Adipose tissue (tissue), 3 donors: ENCODE results near the gene IAH1. TPM values are rescaled to one million over a fixed set of nuclear protein-coding genes. Genes with fewer than 3 reads are reported as not detected.
"Not testable (repeated sequence)": the region's sequence is repeated elsewhere in the genome, so short reads cannot be mapped to it uniquely, and the experiment has no call there.

Source experiments
- H3K27ac ChIP-seq: one replicate; pipeline ENCODE4 v1.5.1; 2013; ENCODE audit warnings: low read depth, low read length
- WGBS, 3 donors: extraction: QIAGEN DNeasy Blood & Tissue Kit; methylation state at CpG; one replicate each; pipeline ENCODE4 v1.1.7; 2013; 5-methylcytosine and 5-hydroxymethylcytosine counted together
- polyA plus RNA-seq, 3 donors: library from polyadenylated mRNA; stranded (reverse); fragments of 200-250 nt; gene quantifications; one replicate each; pipeline ENCODE4 v1.2.3, GENCODE V29; 2013
- donor health status: healthy with polysubstance abuse.
- donor health status: Bipolar disorder and iron deficiency.
- donor health status: healthy.

The IAH1 gene
- polyA plus RNA-seq, 3 donors: 32.0 to 64.8 (median 64.1) TPM

DNA sequence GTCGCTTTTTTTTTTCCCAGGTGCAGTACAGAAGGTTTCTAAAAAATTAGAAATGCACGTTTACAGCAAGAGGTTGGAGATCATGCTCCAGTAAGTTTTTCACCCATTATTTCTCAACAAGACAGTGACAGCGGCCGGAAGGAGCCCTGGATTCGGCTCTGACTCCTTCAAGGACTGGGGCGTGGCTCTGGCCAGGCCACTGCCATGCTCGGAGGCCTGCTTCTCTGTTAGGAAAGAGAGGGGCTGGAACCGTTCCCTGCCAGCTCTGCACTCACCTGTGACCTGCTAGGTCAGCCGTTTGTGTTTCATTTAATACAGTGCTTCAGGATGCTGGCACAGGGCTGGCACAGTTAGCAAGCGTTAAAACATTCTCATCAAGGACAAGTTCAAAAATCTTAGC lies 6.7 kb upstream of the IAH1 start:
- no peak overlapping the region for H3K27ac ChIP-seq
- WGBS, 3 donors: 49 to 85% (median 78%) methylated on average over 10 of the region's 10 CpGs

DNA sequence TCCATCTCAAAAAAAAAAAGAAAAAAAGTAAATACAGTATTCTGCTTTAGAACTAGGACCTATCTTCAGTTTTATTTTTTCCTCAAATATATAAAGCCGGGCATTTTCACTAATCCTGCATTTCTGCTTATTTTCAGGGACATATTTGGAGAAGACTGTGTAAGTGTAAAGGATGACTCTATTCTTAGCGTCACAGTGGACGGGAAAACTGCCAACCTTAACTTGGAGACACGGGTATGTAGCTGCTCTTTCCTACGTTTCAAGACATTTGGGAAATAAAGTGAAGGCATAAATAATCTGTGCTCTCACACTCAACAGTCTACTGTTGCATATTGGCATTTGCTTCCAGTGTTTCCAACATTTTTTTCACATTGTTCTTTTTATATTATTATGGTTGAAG lies 3.1 kb upstream of the IAH1 start:
- no peak overlapping the region for H3K27ac ChIP-seq
- WGBS, 3 donors: 85 to 94% (median 94%) methylated on average over 5 of the region's 5 CpGs

DNA sequence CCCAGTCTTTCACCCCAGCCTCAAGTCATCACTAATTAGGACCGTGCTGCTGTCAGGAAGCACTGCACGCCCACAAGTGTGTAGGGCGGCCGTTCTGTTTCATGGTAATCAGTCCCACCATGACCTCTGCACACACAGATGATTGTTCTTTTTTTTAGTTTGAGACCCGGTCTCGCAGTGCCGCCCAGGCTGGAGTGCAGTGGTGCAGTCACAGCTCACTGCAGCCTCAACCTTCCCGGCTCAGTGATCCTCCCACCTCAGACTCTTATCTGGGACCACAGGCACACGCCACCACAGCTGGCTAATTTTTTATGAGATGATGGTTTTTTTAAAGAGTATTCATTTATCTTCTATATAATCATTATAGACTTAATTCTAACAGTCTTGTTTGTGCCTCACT lies 1.8 kb upstream of the IAH1 start:
- WGBS, 3 donors: 94 to 97% (median 95%) methylated on average over 9 of the region's 9 CpGs
- no peak overlapping the region for H3K27ac ChIP-seq

DNA sequence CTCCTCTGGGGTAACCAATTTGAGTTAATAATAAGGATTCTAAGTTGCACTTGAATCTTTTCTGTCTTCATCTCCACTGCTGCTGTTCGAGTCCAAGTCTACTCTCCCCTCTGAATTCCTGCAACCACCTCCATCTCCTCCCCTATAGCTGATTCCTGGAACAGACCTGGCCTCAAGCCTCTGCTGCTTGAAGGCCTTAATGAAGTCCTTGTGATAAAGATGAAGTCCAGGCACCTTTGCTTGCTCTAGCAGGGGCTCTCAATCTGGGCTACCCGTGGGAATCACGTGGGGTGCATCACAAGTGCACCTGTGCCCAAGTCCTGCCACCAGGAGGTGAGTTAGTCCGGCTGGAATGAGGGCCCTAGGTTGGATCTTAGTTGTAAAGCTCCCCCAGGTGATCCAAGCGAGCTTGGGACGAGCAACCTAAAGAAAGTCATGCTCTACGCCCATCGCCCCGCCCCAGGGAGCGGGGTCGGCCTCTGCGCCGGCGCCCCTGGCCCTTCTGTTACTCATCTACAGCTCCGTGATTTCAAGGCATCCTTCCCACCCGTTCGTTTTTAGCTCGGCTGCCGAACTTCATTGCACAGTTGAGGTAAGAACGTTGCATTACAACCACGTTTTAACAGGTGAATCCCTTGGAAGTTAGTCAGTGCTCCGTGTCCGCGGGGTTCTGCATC lies 905 bp upstream of the IAH1 start:
- H3K27ac ChIP-seq: no peak overlapping the region
- 14 to 51% (median 43%) methylated on average over 24 of the region's 24 CpGs for WGBS, 3 donors

DNA sequence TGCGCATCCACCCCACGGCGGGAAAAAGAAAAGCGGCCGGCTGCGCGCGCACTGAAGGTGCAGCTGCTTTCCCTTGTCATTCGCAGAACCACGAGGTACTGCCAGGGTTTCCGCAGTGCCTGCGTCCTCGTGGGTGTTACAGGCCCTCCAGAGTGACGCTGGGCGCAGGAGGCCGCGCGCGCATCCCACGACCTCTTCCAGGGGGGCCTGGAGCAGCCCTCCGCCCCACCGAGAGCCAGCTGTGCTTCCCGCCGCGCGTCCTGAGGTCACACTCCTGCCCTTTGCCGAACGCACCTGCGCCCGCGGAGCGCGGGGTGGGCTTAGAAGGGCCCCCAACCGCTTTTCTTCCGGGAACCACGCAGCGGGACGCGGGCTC lies 378 bp upstream of the IAH1 start:
- WGBS, 3 donors: 3 to 9% (median 7%) methylated on average over 35 to 39 of the region's 39 CpGs

DNA sequence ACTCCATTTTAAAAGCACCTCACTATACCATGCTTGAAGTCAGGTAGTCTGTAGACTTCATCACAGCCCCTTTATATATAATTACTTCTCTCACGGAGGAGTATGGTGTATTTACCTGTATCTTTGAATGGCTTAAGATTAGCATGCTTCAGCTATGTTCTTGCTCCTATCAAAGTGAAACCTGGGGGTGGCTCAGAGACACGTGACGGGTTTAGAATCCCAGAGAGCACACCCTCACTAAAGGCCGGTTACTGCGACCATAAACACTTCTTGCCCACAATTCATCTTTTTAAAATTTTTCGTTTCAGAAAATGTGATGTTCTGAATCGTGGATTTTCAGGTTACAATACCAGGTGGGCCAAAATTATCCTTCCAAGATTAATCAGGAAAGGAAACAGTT lies 3.6 kb downstream of the IAH1 start:
- 85 to 90% (median 85%) methylated on average over 7 of the region's 7 CpGs for WGBS, 3 donors
- H3K27ac ChIP-seq: no peak overlapping the region

More for the DNA sequence above, 378 bp upstream of the IAH1 start:
- H3K27ac ChIP-seq: no peak overlapping the region

DNA sequence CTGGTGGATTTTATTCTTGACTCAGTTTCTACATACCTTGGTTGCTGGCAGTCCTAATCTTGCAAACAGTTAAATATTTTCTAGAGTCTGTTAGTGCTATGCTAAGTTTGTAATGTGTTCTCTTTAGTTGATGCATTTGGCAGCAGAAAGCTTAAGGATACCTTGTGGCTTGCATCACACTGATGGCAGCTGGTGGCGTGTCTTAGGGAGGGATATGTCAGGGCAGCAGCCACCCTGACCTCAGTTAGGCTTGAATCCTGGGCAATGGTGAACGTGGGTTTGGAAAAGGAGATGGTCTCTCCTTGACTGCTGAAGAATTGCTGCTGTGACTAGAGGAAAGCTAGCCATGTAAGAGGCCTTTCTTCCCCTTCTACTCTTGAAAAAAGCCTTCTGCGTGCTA lies 4.2 kb downstream of the IAH1 start:
- no peak overlapping the region for H3K27ac ChIP-seq
- 82 to 89% (median 85%) methylated on average over 3 of the region's 3 CpGs for WGBS, 3 donors

DNA sequence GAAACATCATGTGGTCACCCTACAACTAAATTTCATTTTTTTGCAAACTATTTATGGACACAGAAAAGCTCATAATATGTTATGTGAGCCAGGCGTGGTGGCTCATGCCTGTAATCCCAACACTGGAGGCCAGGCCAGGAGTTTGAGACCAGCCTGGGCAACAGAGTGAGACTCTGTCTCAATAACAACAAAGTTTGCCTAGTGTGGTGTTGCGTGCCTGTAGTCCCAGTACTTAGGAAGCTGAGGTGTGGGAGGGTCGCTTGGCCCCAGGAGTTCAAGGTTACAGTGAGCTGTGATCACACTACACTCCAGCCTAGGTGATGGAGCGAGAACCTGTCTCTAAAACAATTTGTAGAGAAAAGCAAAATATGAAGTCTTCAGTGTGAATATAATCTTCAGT lies 5.8 kb downstream of the IAH1 start:
- 95 to 97% (median 97%) methylated on average over 4 of the region's 4 CpGs for WGBS, 3 donors
- H3K27ac ChIP-seq: no peak overlapping the region

DNA sequence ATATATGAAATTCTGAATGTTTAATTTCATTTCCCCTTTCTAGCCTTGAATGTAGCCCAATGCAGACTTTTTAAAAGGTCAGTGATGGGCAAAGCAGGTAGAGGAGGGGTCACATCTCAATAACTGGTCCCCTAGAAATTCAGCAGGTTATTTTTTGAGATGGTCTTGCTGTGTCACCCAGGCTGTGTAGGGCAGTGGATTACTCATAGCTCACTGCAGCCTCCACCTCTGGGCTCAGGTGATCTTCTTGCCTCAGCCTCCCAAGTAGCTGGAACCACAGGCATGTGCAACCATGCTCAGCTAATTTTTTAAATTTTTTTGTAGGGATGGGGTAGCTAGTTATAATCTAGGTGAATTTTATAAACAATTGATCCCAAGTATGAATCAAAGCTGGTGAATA lies 8.8 kb downstream of the IAH1 start:
- H3K27ac ChIP-seq: no peak overlapping the region

DNA sequence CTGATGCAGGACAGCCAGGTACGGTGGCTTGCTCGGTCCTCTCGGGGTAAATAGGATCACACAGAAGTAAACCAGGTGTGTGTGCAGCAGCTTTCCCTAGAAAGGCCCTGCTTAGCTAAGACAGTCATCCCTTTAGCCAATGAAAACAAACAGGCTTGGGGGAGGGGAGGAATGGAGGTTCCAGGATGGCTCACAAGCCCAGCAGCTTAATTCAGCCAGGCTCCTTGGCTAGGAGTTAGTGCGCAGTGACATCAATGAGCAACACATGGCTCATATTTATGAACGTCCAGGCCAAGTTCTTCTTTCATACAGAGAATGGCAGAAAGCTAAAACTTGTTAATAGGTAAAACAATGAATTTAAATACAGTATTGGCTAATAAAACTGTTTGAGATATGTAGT lies 10.2 kb downstream of the IAH1 start:
- WGBS, 3 donors: 81 to 88% (median 84%) methylated on average over 5 of the region's 5 CpGs
- no peak overlapping the region for H3K27ac ChIP-seq

DNA sequence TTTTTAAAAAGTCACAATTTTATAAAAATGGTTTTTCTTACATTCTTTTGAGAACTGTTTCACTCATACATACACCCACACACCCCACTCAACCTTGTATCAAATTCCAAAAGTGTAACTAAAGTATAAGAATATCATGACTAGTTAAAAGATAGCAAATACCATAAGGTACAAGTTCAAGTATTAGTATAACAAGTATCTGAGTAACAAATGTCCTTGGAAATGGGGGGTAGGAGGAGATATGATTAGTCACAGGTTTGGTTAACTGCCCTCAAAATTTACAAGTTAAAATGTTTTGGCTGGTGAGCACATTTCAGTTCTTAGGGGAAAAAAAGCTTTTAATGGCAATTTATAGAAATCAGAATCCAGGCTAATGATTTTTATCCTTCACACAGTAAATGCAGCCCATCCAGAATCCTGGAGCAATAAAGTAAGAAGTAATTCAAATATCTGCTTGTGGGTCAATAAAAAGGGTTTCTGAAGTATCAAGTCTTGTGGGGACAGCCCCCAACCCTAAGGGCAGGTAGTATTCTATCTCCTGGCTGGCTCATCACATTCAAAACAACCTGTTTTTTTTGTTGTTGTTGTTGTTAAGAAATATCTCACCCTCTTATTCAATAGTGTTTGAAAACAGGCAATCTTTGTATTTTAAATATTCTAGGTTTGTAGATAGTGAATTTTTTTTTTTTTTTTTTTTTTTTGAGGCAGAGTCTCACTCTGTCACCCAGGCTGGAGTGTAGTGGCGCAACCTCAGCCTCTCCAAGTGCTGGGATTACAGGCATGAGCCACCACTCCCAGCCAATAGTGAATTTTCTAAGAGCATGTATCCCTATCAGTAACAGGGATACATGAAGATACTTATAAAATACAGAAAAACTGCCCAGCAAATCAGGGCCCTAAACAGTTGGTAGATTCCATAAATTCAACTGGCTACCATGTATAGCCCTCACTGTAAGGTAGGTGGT lies 14.5 kb downstream of the IAH1 start:
- WGBS, 3 donors: 95 to 100% (median 100%) methylated on average over 1 of the region's 1 CpG
- H3K27ac ChIP-seq: no peak overlapping the region

DNA sequence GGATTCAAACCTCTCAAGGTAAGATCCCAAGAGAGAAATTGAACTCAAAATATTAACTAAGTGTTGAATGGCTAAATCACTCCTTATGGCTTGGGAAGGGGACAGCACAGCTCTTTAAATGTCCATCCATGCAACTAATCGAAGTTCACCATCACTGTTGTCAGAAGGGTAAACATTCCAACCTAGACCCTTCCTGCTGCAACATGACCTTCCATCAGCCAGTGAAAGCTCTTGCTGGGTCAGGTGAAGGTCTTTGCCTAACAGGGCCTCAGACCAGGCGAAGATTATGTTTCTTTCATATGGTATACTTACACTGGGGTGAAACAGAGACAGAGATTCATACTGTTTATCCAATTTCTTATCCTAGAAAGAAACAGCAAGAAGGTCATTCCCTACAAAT lies 16.4 kb downstream of the IAH1 start:
- H3K27ac ChIP-seq: no peak overlapping the region
- 71 to 94% (median 89%) methylated on average over 2 of the region's 2 CpGs for WGBS, 3 donors

DNA sequence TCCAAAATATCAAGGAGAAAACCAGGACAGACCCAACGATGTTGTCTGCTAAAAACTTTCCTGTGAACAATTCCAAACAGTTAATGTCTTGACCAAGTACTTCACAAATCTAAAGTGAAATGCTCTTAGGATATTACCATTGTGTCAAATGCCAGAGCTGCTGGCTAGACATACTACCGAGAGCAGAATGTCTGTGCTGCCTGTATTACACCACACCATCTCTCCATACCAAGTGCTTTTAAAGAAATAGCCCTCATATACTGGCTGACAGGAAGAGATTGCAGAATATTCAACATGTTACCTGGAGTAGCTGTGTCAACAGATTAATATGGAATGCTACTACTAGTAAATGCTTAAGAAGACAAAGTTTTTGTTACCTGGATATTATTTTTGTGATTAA lies 18.6 kb downstream of the IAH1 start:
- WGBS, 3 donors: 52 to 69% (median 63%) methylated on average over 2 of the region's 2 CpGs
- H3K27ac ChIP-seq: no peak overlapping the region

DNA sequence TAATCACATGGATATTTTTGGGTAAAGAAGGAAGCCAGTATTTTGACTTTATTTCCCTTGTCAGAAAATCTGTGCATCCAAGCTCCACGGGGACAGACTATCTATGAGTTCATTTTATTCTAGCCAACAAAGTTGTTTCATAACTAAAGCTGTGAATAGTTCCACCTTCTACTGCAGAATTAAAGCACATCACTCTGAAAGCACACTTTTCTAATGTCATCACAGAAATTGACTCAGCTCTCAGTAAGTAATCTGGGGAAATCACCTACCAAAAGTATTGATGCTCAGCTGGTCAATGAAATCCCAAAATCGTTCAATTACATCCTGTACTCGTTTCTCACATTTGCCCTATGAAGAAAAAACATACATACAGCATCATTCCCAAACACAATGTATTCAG lies 19.1 kb downstream of the IAH1 start:
- 78 to 83% (median 82%) methylated on average over 3 of the region's 3 CpGs for WGBS, 3 donors
- no peak overlapping the region for H3K27ac ChIP-seq

DNA sequence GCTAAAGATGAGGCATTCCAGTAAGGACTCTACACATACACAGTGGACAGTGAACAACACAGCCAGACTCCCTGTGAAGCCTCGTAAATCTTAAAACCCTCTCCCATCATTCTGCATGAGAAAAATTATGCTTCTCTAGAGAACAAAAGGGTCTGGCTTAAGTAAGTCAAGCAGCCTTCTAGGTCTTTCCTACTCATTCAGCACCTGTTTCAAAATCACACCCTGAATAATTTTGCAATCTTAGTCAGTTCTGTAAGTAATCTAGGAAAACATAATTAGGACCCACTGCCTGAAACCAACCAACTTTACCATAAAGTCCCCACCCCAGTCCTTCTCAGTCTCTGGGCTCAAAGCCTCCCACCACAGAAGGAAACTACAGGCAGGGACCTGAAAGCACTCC lies 19.7 kb downstream of the IAH1 start:
- H3K27ac ChIP-seq: no peak overlapping the region
- WGBS, 3 donors: 86 to 95% (median 94%) methylated on average over 1 of the region's 1 CpG

DNA sequence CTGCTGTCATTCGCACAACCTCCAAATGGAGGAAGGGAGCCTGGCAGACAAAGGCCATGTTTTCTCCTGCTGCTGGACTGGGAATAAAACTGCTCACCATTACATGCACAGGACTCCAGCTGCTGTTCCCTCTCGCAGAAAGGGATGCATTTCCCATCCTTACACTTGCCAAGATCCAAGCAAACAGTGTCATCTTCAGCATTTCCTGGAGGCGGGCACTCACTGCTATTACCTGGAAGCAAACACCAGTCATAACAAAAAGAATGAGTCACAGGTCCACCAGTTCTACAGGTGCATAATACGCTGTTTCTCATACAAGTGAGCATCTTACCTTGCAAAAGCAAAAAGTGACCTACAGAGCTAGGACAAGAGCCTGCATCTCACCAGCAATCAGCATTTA lies 22.7 kb downstream of the IAH1 start:
- WGBS, 3 donors: 93 to 95% (median 95%) methylated on average over 4 of the region's 4 CpGs
- no peak overlapping the region for H3K27ac ChIP-seq

DNA sequence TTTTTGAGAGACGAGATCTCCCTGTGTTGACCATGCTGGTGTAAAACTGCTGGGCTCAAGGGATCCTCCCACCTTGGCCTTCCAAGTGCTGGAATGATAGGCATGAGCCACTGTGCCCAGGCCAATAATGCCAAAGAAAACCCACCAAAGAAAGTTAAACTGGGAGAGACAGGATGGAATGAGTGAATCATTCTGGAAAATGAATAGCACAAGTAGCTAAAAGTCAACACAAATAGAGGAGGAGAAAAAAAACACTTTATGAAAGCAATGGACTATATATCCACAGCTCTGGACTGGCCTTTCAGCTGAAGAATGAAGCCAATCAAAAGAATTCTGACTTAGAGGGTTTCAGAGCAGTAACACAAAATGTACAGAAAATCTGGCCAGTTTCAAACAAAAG lies 23.9 kb downstream of the IAH1 start:
- no peak overlapping the region for H3K27ac ChIP-seq
- 65 to 85% (median 84%) methylated on average over 1 of the region's 1 CpG for WGBS, 3 donors

DNA sequence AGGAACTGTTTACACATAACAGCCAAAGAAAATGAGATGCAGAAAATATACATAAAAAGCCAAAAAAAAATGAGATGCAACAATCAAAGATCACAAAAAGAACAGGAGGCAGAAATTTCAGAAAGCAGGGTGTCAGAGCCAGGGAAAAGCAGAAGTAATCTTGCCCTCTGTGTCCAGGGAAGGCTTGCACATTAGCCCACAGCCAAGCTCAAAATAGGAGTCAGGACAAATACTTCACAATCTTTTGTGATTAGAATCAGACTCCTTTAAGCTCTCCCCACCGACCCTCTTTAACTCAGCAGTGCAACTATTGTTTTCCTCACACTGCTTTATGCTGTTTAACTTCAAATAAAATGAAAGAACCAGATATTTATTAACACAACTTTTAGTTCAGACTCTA lies 34.6 kb downstream of the IAH1 start:
- WGBS, 3 donors: 17 to 32% (median 26%) methylated on average over 1 of the region's 1 CpG
- H3K27ac ChIP-seq: no peak overlapping the region

DNA sequence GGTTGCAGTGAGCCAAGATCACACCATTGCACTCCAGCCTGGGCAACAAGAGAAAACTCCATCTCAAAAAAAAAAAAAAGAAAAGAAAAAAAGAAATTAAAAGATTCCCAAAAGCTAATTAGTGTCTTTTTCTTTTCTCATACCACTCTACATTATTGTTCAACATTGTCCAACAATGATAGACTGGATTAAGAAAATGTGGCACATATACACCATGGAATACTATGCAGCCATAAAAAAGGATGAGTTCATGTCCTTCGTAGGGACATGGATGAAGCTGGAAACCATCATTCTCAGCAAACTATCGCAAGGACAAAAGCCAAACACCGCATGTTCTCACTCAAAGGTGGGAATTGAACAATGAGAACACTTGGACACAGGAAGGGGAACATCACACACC lies 39.6 kb downstream of the IAH1 start:
- WGBS, 3 donors: 96 to 99% (median 97%) methylated on average over 3 of the region's 3 CpGs
- H3K27ac ChIP-seq: not testable (repeated sequence)
